PC-3 (cell line): ENCODE measurements around the gene PLXNC1. TPM values are rescaled to one million over a fixed set of nuclear protein-coding genes. Genes with fewer than 3 reads are reported as not detected.

ENCODE experiments used
- ATAC-seq: fragments of 200-7000 bp; cut with Tn5 transposase; 2 replicates; pipeline ENCODE4 v1.9.1; 2020; ENCODE audit warnings: mild to moderate bottlenecking, moderate library complexity
- BruUV-seq: library from RNA; stranded (reverse); fragments of 400-500 nt; replicated peaks from 2 replicates; lab custom pipeline; 2021; lab: Mats Ljungman, UMichigan
- CTCF ChIA-PET: fragments of 300-600 bp; sonication (Branson Sonifier 250); formaldehyde crosslinking; loops from one replicate; lab custom pipeline; 2022; ENCODE audit warnings: antibody characterized with exemption; lab: Charles Lee
- POLR2A ChIA-PET: fragments of 300-600 bp; sonication (Branson Sonifier 250); formaldehyde crosslinking; loops from one replicate; lab custom pipeline; 2022; ENCODE audit warnings: antibody characterized with exemption; ENCODE audit not compliant: unreplicated experiment; lab: Charles Lee
- DNase-seq: peaks from one replicate; pipeline ENCODE4 v3.0.0-alpha.2; 2015
- H2AFZ ChIP-seq: fragments of 300-600 bp; sonication (generic); 2 replicates; pipeline ENCODE4 v1.6.0; 2016; ENCODE audit warnings: antibody characterized with exemption, low read length
- H3F3A ChIP-seq: fragments of 300-600 bp; sonication (generic); one replicate; pipeline ENCODE4 v1.6.0; 2017; ENCODE audit warnings: antibody characterized with exemption, low read length, control low read depth, mild to moderate bottlenecking; ENCODE audit not compliant: unreplicated experiment
- H3K27ac ChIP-seq: fragments of 300-600 bp; sonication (generic); 2 replicates; pipeline ENCODE4 v1.5.1; 2016; ENCODE audit warnings: mild to moderate bottlenecking, low read length
- H3K27me3 ChIP-seq: fragments of 300-600 bp; sonication (generic); 2 replicates; pipeline ENCODE4 v1.6.1; 2016; ENCODE audit warnings: low read length, mixed read lengths
- H3K36me3 ChIP-seq: fragments of 300-600 bp; sonication (generic); 2 replicates; pipeline ENCODE4 v1.6.1; 2016; ENCODE audit warnings: low read depth, mixed run types, low read length, mixed read lengths
- H3K4me1 ChIP-seq: fragments of 300-600 bp; sonication (generic); 2 replicates; pipeline ENCODE4 v1.5.1; 2016; ENCODE audit warnings: low read length; ENCODE audit not compliant: insufficient read depth
- H3K4me2 ChIP-seq: fragments of 300-600 bp; sonication (generic); 2 replicates; pipeline ENCODE4 v1.6.0; 2016; ENCODE audit warnings: low read length
- H3K4me3 ChIP-seq: fragments of 300-600 bp; sonication (generic); 2 replicates; pipeline ENCODE4 v1.5.1; 2016; ENCODE audit warnings: mild to moderate bottlenecking, low read length, mixed read lengths
- H3K79me2 ChIP-seq: fragments of 300-600 bp; sonication (generic); 2 replicates; pipeline ENCODE4 v1.6.1; 2017; ENCODE audit warnings: low read length, mixed read lengths
- H3K9ac ChIP-seq: fragments of 300-600 bp; sonication (generic); 2 replicates; pipeline ENCODE4 v1.6.0; 2016; ENCODE audit warnings: mild to moderate bottlenecking, low read length
- H3K9me2 ChIP-seq: fragments of 300-600 bp; sonication (generic); replicated peaks from 2 replicates; pipeline ENCODE4 v1.6.1; 2016; ENCODE audit warnings: mixed run types, low read length, mixed read lengths
- H3K9me3 ChIP-seq: fragments of 300-600 bp; sonication (generic); 2 replicates; pipeline ENCODE4 v1.6.1; 2016; ENCODE audit warnings: low read length, mixed read lengths
- H4K20me1 ChIP-seq: fragments of 300-600 bp; sonication (generic); 2 replicates; pipeline ENCODE4 v1.6.1; 2016; ENCODE audit warnings: low read length, mixed read lengths
- CTCF ChIP-seq: fragments of 300-600 bp; sonication (generic); conservative IDR thresholded peaks from 2 replicates; pipeline ENCODE4 v1.5.1; 2017; ENCODE audit warnings: antibody characterized with exemption, low read depth, mild to moderate bottlenecking, low read length
- EZH2 ChIP-seq: fragments of 300-600 bp; sonication (generic); IDR thresholded peaks from one replicate; pipeline ENCODE4 v1.6.1; 2017; ENCODE audit warnings: antibody characterized with exemption, mild to moderate bottlenecking, low read length; ENCODE audit not compliant: unreplicated experiment
- EZH2phosphoT487 ChIP-seq: fragments of 300-600 bp; sonication (generic); IDR thresholded peaks from 2 replicates; pipeline ENCODE4 v1.6.1; 2018; ENCODE audit warnings: mild to moderate bottlenecking, antibody characterized with exemption, low read length, borderline replicate concordance
- intact Hi-C: fragments of 100-400 bp; cut with micrococcal nuclease; formaldehyde crosslinking; loops from 2 replicates; pipeline ENCODE4 v1.9.0; 2023
- total RNA-seq: library from RNA; depleted of rRNA; stranded (reverse); fragments of >200 nt; gene quantifications from 2 replicates; pipeline ENCODE4 v1.2.3, GENCODE V29; 2014

The PLXNC1 gene
- total RNA-seq, 1 experiment from 2014 or later, result 0.15 TPM

DNA sequence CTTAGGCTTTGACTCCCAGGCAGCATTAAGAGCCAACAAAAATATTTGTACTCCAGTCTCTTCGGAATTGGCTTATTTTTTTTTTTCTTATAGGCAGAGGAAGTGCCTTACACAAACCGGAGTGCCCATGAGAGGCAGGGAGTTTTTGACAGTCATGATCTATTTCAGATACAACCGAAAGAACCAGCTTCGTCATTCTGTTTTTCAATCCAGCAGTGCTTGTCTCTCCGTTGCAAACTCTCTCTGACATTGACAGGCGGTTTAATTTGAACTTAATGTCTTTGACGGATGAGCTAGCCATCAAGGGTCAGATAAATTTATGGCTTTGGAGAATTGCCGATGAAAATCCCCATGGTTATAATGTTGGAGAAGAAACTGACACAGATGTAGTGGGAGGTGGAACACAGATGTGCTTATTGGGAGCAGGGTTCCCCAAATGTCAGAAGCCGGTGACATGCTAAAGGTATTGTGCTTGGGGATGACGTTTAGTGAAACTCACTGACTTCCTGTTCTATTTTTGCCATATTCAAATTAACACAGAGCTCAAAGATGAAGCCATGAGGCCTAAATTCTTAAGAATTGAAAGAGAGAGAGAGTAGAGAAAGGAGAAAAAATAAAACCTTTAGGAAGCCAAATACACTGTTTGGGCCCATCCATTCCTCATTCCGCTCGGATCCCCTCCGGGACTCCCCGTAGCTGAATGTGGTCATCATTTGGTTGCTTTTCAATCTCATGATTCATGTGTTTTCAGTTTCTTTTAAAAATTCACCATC is 59.7 kb downstream of the PLXNC1 start:
- no peaks in the 10 kb centered on the region; the same call in 1 of the 2 replicates for H3K9me2 ChIP-seq
- no peak overlapping the region for H2AFZ ChIP-seq
- H3F3A ChIP-seq, result no peaks in the 10 kb centered on the region
- ATAC-seq (peak; percentile 33; the same call in 1 of the 2 replicates), DNase-seq (peak; percentile 20)
- no peaks in the 10 kb centered on the region for H3K36me3 ChIP-seq
- CTCF ChIA-PET, result no interaction called here
- no peaks in the 10 kb centered on the region for H3K9me3 ChIP-seq
- BruUV-seq, result no TSS peak
- H3K9ac ChIP-seq, result no peak overlapping the region
- POLR2A ChIA-PET, result interaction anchor here (0.7 kb wide), 1 partner anchor 680 kb away, joined by 7 read pairs; no protein-coding TSS in a partner anchor
- TF ChIP-seq EZH2phosphoT487 (no peak), EZH2 (no peak)
- peak overlapping the region; percentile 10; the same call in 1 of the 2 replicates for H3K4me3 ChIP-seq
- no peak overlapping the region for H3K27ac ChIP-seq
- H3K27me3 ChIP-seq, result peaks cover 12% of the 10 kb centered on the region; the same call in 1 of the 2 replicates
- peaks cover 19% of the 10 kb centered on the region for H3K4me1 ChIP-seq
- no peaks in the 10 kb centered on the region for H3K79me2 ChIP-seq
- H4K20me1 ChIP-seq, result no peaks in the 10 kb centered on the region
- peak overlapping the region; percentile 45 for H3K4me2 ChIP-seq
- intact Hi-C loops, result no loop called here

GRCh38 chr12:94208622-94208966 is 60.2 kb downstream of the PLXNC1 start:
- intact Hi-C loops, result no loop called here
- Histone ChIP-seq H3K27me3 (peaks cover 12% of the 10 kb centered on the region; the same call in 1 of the 2 replicates), H3K9me2 (no peaks in the 10 kb centered on the region; the same call in 1 of the 2 replicates), H3K4me2 (no peak overlapping the region), H2AFZ (no peak overlapping the region), H3K79me2 (no peaks in the 10 kb centered on the region), H3K36me3 (no peaks in the 10 kb centered on the region), H4K20me1 (no peaks in the 10 kb centered on the region), H3K4me3 (no peak overlapping the region), H3K4me1 (peaks cover 19% of the 10 kb centered on the region), H3K27ac (no peak overlapping the region), H3K9ac (no peak overlapping the region), H3K9me3 (no peaks in the 10 kb centered on the region), H3F3A (no peaks in the 10 kb centered on the region)
- no peak for ATAC-seq
- CTCF ChIA-PET, result no interaction called here
- POLR2A ChIA-PET, result no interaction called here
- no TSS peak for BruUV-seq
- TF ChIP-seq EZH2phosphoT487 (no peak), EZH2 (no peak), CTCF (no peak)
- DNase-seq, result no peak

- ATAC-seq (no peak), DNase-seq (no peak)
- CTCF ChIA-PET, result no interaction called here
- no TSS peak for BruUV-seq
- Histone ChIP-seq H2AFZ (no peak overlapping the region), H3K4me3 (no peak overlapping the region), H3K9me2 (no peaks in the 10 kb centered on the region; the same call in 1 of the 2 replicates), H3K27ac (no peak overlapping the region), H3K4me2 (no peak overlapping the region), H3K4me1 (peaks cover 19% of the 10 kb centered on the region), H3K27me3 (peaks cover 12% of the 10 kb centered on the region; the same call in 1 of the 2 replicates), H3K79me2 (no peaks in the 10 kb centered on the region), H3K9me3 (no peaks in the 10 kb centered on the region), H3K36me3 (no peaks in the 10 kb centered on the region), H4K20me1 (no peaks in the 10 kb centered on the region), H3F3A (no peaks in the 10 kb centered on the region), H3K9ac (no peak overlapping the region)
- TF ChIP-seq EZH2, result no peak
- TF ChIP-seq CTCF, result no peak
- no peak for TF ChIP-seq EZH2phosphoT487
- intact Hi-C loops, result no loop called here
- POLR2A ChIA-PET, result no interaction called here
Observed at GRCh38 chr12:94209240-94209639, 60.9 kb downstream of the PLXNC1 start.
